ENCODE measurements around the gene PFDN5. TPM values are rescaled to one million over a fixed set of nuclear protein-coding genes. Genes with fewer than 3 reads are reported as not detected.
"Not testable (repeated sequence)": the region's sequence is repeated elsewhere in the genome, so short reads cannot be mapped to it uniquely, and the experiment has no call there.

Gene PFDN5
- total RNA-seq, 4 donors from 2014 or later, result 390 to 782 (median 568) TPM

DNA sequence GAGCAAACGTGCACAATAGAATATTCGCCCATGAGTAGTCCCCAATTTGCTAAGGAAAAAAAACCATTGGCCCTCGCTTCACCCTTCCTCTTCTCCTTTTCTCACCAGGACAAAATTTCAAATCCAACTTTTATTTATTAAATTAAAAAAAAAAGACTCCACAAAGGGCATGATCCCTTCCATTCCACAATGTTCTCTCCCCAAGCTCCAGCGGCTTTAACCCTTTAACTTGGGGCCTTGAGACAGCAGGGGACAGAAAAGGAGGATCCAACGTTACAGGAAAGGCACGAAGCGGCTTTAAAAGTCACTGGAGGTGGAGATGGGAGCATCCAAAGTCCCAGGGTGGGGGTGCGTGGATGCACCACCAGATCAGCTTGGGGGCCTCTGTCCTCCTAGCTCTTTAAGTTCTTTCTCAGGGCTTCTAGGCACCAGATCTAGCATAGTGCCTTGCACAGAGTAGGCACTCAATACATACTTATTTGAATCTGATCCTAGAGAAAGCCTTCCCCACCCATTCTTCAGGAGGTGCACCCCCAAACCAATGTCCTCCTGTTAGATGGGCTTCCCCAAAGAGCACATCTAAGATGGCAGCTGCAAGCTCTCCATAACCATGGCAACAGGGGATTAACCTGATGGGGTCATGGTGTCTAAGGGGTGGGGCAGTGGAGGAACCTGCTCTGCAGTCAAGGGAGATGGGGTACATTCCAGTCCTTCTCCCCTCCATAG is 31.3 kb downstream of the PFDN5 start:
- Histone ChIP-seq H3K9me3 (no peaks in the 10 kb centered on the region), H3K4me1 (peaks cover 0 to 36% (median 11%) of the 10 kb centered on the region in 3 donors), H3K4me3 (no peak overlapping the region), H3K36me3 (no peaks in the 10 kb centered on the region), H3K27me3 (peaks cover 24% of the 10 kb centered on the region), H3K27ac (no peak overlapping the region)
- no peak for ATAC-seq
- 63 to 85% methylated on average over 4 to 7 of the region's 8 CpGs for WGBS, 2 donors (ENCODE audit: low coverage in 1 of 2)
- TF ChIP-seq EP300 (IDR thresholded peaks at IDR 0.05) (no peak), POLR2AphosphoS5 (IDR thresholded peaks at IDR 0.05) (no peak), POLR2A (IDR thresholded peaks at IDR 0.05) (no peak)
- TF ChIP-seq, protein P1, sequence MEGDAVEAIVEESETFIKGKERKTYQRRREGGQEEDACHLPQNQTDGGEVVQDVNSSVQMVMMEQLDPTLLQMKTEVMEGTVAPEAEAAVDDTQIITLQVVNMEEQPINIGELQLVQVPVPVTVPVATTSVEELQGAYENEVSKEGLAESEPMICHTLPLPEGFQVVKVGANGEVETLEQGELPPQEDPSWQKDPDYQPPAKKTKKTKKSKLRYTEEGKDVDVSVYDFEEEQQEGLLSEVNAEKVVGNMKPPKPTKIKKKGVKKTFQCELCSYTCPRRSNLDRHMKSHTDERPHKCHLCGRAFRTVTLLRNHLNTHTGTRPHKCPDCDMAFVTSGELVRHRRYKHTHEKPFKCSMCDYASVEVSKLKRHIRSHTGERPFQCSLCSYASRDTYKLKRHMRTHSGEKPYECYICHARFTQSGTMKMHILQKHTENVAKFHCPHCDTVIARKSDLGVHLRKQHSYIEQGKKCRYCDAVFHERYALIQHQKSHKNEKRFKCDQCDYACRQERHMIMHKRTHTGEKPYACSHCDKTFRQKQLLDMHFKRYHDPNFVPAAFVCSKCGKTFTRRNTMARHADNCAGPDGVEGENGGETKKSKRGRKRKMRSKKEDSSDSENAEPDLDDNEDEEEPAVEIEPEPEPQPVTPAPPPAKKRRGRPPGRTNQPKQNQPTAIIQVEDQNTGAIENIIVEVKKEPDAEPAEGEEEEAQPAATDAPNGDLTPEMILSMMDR (IDR thresholded peaks at IDR 0.05), result no peak

DNA sequence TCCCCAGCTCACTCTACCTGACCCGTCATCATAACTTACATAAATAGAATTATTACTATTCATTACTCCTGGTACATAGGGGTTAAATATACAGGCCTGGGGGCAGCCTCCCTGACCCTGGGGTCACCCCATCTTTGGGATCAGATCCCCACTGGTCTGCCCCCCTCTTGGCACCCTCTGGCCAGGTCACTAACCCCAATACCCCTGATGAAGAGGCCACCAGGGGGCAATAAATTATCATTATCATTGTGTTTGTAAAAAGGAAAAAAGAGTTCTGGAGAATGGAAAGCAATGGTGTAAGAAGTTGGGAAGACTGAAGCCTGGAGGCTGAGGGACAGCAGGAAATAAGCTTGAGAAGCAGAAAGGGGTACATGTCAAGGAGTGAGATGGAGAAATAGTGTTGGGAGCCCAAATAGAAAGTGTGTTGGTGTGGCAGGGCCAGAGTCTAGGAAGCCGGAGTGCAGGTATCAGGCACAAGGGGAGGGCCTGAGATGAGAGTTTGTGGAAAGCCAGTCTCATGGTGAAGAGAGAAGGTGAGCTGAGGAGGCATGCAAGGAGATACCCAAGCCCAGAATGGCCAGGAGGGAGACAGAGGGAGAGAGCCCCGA is 32.2 kb downstream of the PFDN5 start:
- H3K27ac ChIP-seq, result no peak overlapping the region
- H3K9me3 ChIP-seq, result no peaks in the 10 kb centered on the region
- ATAC-seq, result no peak
- peaks cover 0 to 29% (median 7%) of the 10 kb centered on the region in 3 donors for H3K4me1 ChIP-seq
- TF ChIP-seq POLR2A (IDR thresholded peaks at IDR 0.05), result no peak
- TF ChIP-seq, protein P1 (IDR thresholded peaks at IDR 0.05), result peak in 3 of 4 experiments; percentile 36 to 47 (median 36)
- 89 to 90% methylated on average over 3 of the region's 3 CpGs for WGBS, 2 donors (ENCODE audit: low coverage in 1 of 2)
- no peak overlapping the region for H3K4me3 ChIP-seq
- peaks cover 33% of the 10 kb centered on the region for H3K27me3 ChIP-seq
- H3K36me3 ChIP-seq, result no peaks in the 10 kb centered on the region

DNA sequence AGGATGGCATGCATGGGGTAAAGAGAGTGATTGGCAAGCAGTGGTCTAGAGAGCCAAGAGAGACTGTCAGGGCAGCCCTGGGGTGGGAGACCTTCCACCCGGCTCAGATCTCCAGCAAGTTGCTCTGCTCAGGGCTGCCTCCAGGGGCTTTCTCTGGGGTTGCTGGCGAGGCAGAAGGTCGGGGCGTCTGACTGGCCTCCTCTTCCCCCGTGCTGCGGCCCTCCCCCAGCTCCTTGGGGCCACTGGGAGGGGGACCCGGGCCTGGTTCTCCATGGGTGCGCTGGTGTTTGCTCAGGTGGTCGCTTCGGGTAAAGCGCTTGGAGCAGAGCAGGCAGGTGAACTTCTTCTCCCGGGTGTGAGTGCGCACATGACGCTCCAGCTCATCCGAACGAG is 32.7 kb downstream of the PFDN5 start:
- H3K27me3 ChIP-seq, result peaks cover 38% of the 10 kb centered on the region
- 25% methylated on average over 4 of the region's 16 CpGs; no CpG with 5 or more reads in 1 of the 2 donors for WGBS, 2 donors (ENCODE audit: low coverage in 1 of 2)
- H3K9me3 ChIP-seq, result no peaks in the 10 kb centered on the region
- TF ChIP-seq EP300 (IDR thresholded peaks at IDR 0.05), result no peak
- no peak for TF ChIP-seq POLR2A (IDR thresholded peaks at IDR 0.05)
- no peak for TF ChIP-seq POLR2AphosphoS5 (IDR thresholded peaks at IDR 0.05)
- TF ChIP-seq, protein P1 (IDR thresholded peaks at IDR 0.05), result no peak
- H3K36me3 ChIP-seq, result no peaks in the 10 kb centered on the region
- H3K27ac ChIP-seq, result no peak overlapping the region
- no peak for ATAC-seq
- peaks cover 0 to 29% (median 7%) of the 10 kb centered on the region in 3 donors for H3K4me1 ChIP-seq
- H3K4me3 ChIP-seq, result no peak overlapping the region

DNA sequence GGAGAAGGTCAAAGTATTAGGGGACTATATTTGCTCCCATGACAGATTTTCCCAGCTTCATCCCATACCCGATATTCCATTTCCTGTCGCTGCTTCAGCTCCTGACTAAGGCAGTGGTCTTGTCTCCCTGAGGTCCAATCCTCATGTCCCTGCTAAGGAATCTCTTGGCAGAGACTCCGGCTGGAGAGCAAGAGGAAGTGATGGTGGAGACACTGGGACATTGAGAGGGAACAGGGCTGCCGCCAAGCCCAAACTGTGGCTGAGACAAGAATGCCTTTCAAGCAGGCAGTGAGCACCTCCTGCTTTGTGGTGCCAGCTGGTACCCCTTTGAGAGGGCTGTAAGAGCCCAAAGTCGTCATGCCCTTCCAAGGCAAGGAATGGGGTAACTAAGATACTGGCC is 35.3 kb downstream of the PFDN5 start:
- Histone ChIP-seq H3K27ac (no peak overlapping the region), H3K4me1 (peaks cover 0 to 10% (median 0%) of the 10 kb centered on the region in 3 donors), H3K4me3 (no peak overlapping the region), H3K27me3 (peaks cover 64% of the 10 kb centered on the region), H3K9me3 (no peaks in the 10 kb centered on the region), H3K36me3 (no peaks in the 10 kb centered on the region)
- no peak for TF ChIP-seq EP300 (IDR thresholded peaks at IDR 0.05)
- TF ChIP-seq POLR2AphosphoS5 (IDR thresholded peaks at IDR 0.05), result no peak
- no peak for TF ChIP-seq POLR2A (IDR thresholded peaks at IDR 0.05)
- TF ChIP-seq, protein P1 (IDR thresholded peaks at IDR 0.05), result no peak
- 53 to 65% methylated on average over 2 of the region's 5 CpGs for WGBS, 2 donors (ENCODE audit: low coverage in 1 of 2)
- ATAC-seq, result no peak

DNA sequence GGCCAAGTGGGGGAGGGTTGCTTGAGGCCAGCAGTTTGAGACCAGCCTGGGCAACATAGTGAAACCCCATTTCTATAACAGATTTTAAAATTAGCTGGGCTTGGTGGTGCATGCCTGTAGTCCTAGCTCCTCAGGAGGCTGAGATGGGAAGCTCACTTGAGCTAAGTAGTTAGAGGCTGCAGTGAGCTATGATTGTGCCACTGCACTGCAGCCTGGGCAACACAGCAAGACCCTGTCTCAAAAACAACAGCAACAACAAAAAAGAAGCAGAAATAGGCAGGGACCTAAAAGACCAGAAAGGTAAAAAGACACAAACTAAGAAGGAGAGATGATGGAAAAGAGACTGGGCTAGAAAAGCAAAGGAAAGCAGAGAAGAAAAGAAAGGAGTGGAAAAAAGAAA is 37.0 kb downstream of the PFDN5 start:
- H3K27me3 ChIP-seq, result peaks cover 81% of the 10 kb centered on the region
- H3K4me1 ChIP-seq, H3K4me3 ChIP-seq, H3K9me3 ChIP-seq, H3K27ac ChIP-seq, ATAC-seq, H3K36me3 ChIP-seq: not testable (repeated sequence)
